PFSK-1 (cell line): ENCODE data around the gene ARID3C.

Experiments used
- FOXP2 ChIP-seq: optimal IDR thresholded peaks from 2 replicates; pipeline ENCODE3; 2011; ENCODE audit warnings: borderline replicate concordance, control low read depth, inconsistent platforms; ENCODE audit not compliant: insufficient read depth; ENCODE audit errors: extremely low read length, extremely low read depth
- POLR2AphosphoS5 ChIP-seq: IDR thresholded peaks from 2 replicates; pipeline ENCODE4 v1.6.1; 2012; ENCODE audit warnings: low read depth, mild to moderate bottlenecking, control low read depth, low read length, moderate library complexity
- REST ChIP-seq, 2 experiments: IDR thresholded peaks; 2 replicates each; pipeline versions ENCODE4 v1.6.1 to v1.8.0; 2011 to 2012; ENCODE audit warnings: low read depth in 2 of 2, low read length in 2 of 2, control low read depth in 1 of 2, inconsistent platforms in 1 of 2, mild to moderate bottlenecking in 1 of 2, moderate library complexity in 1 of 2; ENCODE audit not compliant: insufficient read depth in 1 of 2
- SIN3A ChIP-seq: IDR thresholded peaks from 2 replicates; pipeline ENCODE4 v1.6.1; 2012; ENCODE audit warnings: mild to moderate bottlenecking, low read length, moderate library complexity, borderline replicate concordance; ENCODE audit not compliant: insufficient read depth
- TAF1 ChIP-seq: IDR thresholded peaks from 2 replicates; pipeline ENCODE4 v1.6.1; 2012; ENCODE audit warnings: low read length, control low read depth, borderline replicate concordance; ENCODE audit not compliant: insufficient read depth

Gene ARID3C

GRCh38 chr9:34637356-34638137 is 8.7 kb upstream of the ARID3C start, which contains the start of gene SIGMAR1:
Gene SIGMAR1, minus strand, starts transcription at chr9:34637787. Its CDS starts 90 bp downstream, at chr9:34637697.
- TF ChIP-seq POLR2AphosphoS5, result peak; percentile 71
- peak; percentile 60 for TF ChIP-seq FOXP2
- peak; percentile 81 for TF ChIP-seq TAF1
- TF ChIP-seq SIN3A, result peak; percentile 37; the same call in 1 of the 2 replicates
- TF ChIP-seq REST (IDR thresholded peaks at IDR 0.05; ENCODE audit: insufficient read depth in 1 of 2, low read depth in 2 of 2, low read length in 2 of 2), result no peak

- TF ChIP-seq REST (IDR thresholded peaks at IDR 0.05; ENCODE audit: insufficient read depth in 1 of 2, low read depth in 2 of 2, low read length in 2 of 2) (no peak), FOXP2 (no peak), TAF1 (no peak), SIN3A (no peak), POLR2AphosphoS5 (no peak)
These were observed 8.0 kb upstream of the ARID3C start for GRCh38 chr9:34636791-34637355.

- TF ChIP-seq TAF1 (no peak), FOXP2 (no peak)
These were observed 6.7 kb upstream of the ARID3C start for GRCh38 chr9:34635556-34635955.

- TF ChIP-seq REST (IDR thresholded peaks at IDR 0.05; ENCODE audit: insufficient read depth in 1 of 2, low read depth in 2 of 2, low read length in 2 of 2) (no peak), POLR2AphosphoS5 (no peak), TAF1 (no peak), FOXP2 (no peak), SIN3A (no peak)
These were observed 5.8 kb upstream of the ARID3C start for GRCh38 chr9:34634551-34635248.

GRCh38 chr9:34633851-34634550 is 5.1 kb upstream of the ARID3C start:
- TF ChIP-seq TAF1 (no peak), FOXP2 (no peak), POLR2AphosphoS5 (no peak), SIN3A (no peak), REST (IDR thresholded peaks at IDR 0.05; ENCODE audit: insufficient read depth in 1 of 2, low read depth in 2 of 2, low read length in 2 of 2) (no peak)
